Hepatocyte (in vitro differentiated cells): Measurements from ENCODE around the gene AFAP1.

Experiments
- CTCF ChIP-seq: fragments of 200-600 bp; sonication (generic); IDR thresholded peaks from 2 replicates; pipeline ENCODE4 v1.5.1; 2016; ENCODE audit warnings: antibody characterized with exemption, mild to moderate bottlenecking; ENCODE audit not compliant: poor library complexity
- EZH2phosphoT487 ChIP-seq: fragments of 200-600 bp; sonication (generic); IDR thresholded peaks from one replicate; pipeline ENCODE4 v1.6.1; 2018; ENCODE audit warnings: antibody characterized with exemption, mild to moderate bottlenecking, low read depth, moderate library complexity; ENCODE audit not compliant: unreplicated experiment, severe bottlenecking

DNA sequence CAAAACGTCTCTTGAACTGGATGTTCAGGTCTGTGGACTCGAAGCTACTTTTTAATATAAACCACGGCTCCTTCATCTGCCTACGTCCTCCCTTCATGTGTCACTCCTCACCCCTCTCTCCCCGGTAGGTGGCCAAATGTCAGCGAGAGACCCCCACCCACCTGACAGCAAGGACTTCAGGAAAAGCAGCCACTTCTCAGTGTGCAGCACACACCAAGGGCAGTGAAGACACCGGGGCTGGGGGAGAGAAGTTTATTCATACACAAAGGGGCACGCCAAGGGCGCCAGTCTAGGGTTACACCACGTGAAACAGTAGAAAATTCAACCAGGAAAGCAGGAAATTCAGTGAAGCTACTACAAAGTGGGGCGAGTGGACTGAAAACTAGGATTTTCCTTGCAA, 181.2 kb downstream of the AFAP1 start:
- TF ChIP-seq EZH2phosphoT487 (no peak), CTCF (no peak)
